Mesendoderm (in vitro differentiated cells): ENCODE measurements around the gene DAG1.

Experiments used
- DNase-seq: peaks from one replicate; pipeline ENCODE4 v3.0.0; 2013
- H2AK5ac ChIP-seq: 2 replicates; pipeline ENCODE4 v1.6.1; 2013; ENCODE audit warnings: low read length, inconsistent platforms
- H2BK120ac ChIP-seq: 2 replicates; pipeline ENCODE4 v1.6.1; 2013; ENCODE audit warnings: low read depth, mild to moderate bottlenecking, low read length, moderate library complexity, mixed read lengths
- H2BK15ac ChIP-seq: replicated peaks from 2 replicates; pipeline ENCODE4 v1.6.1; 2013; ENCODE audit warnings: low read depth, mild to moderate bottlenecking, moderate library complexity
- H2BK5ac ChIP-seq: 2 replicates; pipeline ENCODE4 v1.6.1; 2013; ENCODE audit warnings: low read length, inconsistent platforms
- H3K18ac ChIP-seq: 2 replicates; pipeline ENCODE4 v1.6.1; 2013; ENCODE audit warnings: mild to moderate bottlenecking, low read length, mixed read lengths
- H3K23ac ChIP-seq: one replicate; pipeline ENCODE4 v1.6.1; 2013; ENCODE audit warnings: low read length
- H3K27ac ChIP-seq: 2 replicates; pipeline ENCODE4 v1.5.1; 2013; ENCODE audit warnings: low read depth, mild to moderate bottlenecking, inconsistent platforms, low read length, moderate library complexity
- H3K27me3 ChIP-seq: 2 replicates; pipeline ENCODE4 v1.6.1; 2013; ENCODE audit warnings: low read length, control low read depth, mild to moderate bottlenecking, inconsistent platforms; ENCODE audit not compliant: insufficient read depth, poor library complexity
- H3K36me3 ChIP-seq: 2 replicates; pipeline ENCODE4 v1.6.1; 2013; ENCODE audit warnings: low read length, inconsistent platforms; ENCODE audit not compliant: control insufficient read depth, insufficient read depth
- H3K4ac ChIP-seq: one replicate; pipeline ENCODE4 v1.6.1; 2013; ENCODE audit warnings: low read depth, mild to moderate bottlenecking, low read length, moderate library complexity
- H3K4me1 ChIP-seq: 2 replicates; pipeline ENCODE4 v1.6.1; 2013; ENCODE audit warnings: low read depth, low read length, inconsistent platforms; ENCODE audit not compliant: control insufficient read depth
- H3K4me2 ChIP-seq: 2 replicates; pipeline ENCODE4 v1.6.1; 2013; ENCODE audit warnings: low read length
- H3K4me3 ChIP-seq: 2 replicates; pipeline ENCODE4 v1.5.1; 2013; ENCODE audit warnings: mild to moderate bottlenecking, low read length
- H3K56ac ChIP-seq: one replicate; pipeline ENCODE4 v1.6.1; 2013; ENCODE audit warnings: low read length
- H3K79me1 ChIP-seq: 2 replicates; pipeline ENCODE4 v1.6.1; 2013; ENCODE audit warnings: low read length, inconsistent platforms
- H3K79me2 ChIP-seq: 2 replicates; pipeline ENCODE4 v1.6.1; 2013; ENCODE audit warnings: mild to moderate bottlenecking, low read length; ENCODE audit not compliant: control insufficient read depth, insufficient read depth
- H3K9ac ChIP-seq: 2 replicates; pipeline ENCODE4 v1.6.1; 2013; ENCODE audit warnings: low read length, inconsistent platforms
- H4K5ac ChIP-seq: one replicate; pipeline ENCODE4 v1.6.1; 2013; ENCODE audit warnings: low read length
- H4K8ac ChIP-seq: one replicate; pipeline ENCODE4 v1.6.1; 2013; ENCODE audit warnings: low read depth, mild to moderate bottlenecking, control low read depth, low read length, moderate library complexity
- whole genome bisulfite sequencing: extraction: QIAGEN DNeasy Blood & Tissue Kit; methylation state at CpG from one replicate; pipeline ENCODE4 v1.1.7; 2013; ENCODE audit warnings: low lambda C conversion rate, missing lambda C conversion rate; ENCODE audit not compliant: insufficient coverage; ENCODE audit errors: extremely low coverage; 5-methylcytosine and 5-hydroxymethylcytosine counted together

Gene DAG1

GRCh38 chr3:49456466-49456865 is 13.6 kb upstream of the DAG1 start:
- Histone ChIP-seq H3K27me3 (no peaks in the 10 kb centered on the region), H2AK5ac (no peak overlapping the region), H3K4ac (no peak overlapping the region), H3K56ac (no peak overlapping the region), H3K18ac (no peak overlapping the region), H3K79me2 (no peaks in the 10 kb centered on the region), H3K79me1 (no peaks in the 10 kb centered on the region), H3K36me3 (no peaks in the 10 kb centered on the region), H3K27ac (no peak overlapping the region), H2BK15ac (no peak overlapping the region), H3K23ac (no peak overlapping the region), H4K5ac (no peak overlapping the region), H3K4me2 (no peak overlapping the region), H2BK120ac (no peak overlapping the region), H3K4me1 (peaks cover 22% of the 10 kb centered on the region), H3K4me3 (no peak overlapping the region), H2BK5ac (no peak overlapping the region), H3K9ac (no peak overlapping the region), H4K8ac (no peak overlapping the region)
- WGBS: no CpG with 5 or more reads among the region's 3 CpGs
- DNase-seq: peak; percentile 61

DNA sequence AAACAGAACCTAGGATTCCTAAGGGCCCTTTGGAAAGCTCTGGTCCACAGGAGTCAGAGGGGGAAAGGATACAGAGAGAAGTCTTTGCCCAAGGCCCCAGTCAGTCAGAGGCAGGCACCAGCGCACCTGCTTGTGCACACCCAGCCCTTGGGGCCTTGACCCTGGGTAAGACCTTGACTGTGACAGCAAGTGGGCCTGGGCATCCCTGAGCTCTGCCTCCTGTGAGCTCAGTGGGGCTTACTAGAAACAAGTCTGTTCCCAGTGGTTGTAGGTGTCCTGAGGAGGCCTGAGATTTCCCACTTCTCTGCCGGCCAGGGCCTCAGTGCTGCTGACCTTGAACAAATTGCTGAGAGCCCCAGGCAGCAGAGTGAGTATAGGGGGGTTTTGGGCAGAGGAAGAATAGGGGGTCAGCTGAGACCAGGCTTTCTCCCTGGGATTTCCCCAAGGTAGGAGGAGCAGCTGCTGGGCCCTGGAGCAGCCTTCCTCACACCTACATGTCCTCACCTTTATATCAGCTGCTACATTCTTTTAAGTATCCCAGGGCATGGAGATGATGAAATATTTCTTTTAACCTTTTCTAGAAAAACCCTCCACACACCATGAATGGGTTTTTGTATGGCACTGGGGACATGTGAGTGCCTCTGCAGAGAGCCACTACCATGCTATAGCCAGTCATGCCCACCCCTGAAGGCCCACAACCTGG is 9.7 kb upstream of the DAG1 start:
- no peak overlapping the region for H4K5ac ChIP-seq
- peak overlapping the region; percentile 81 for H3K27ac ChIP-seq
- no peak overlapping the region for H4K8ac ChIP-seq
- H3K4me2 ChIP-seq: no peak overlapping the region
- no peaks in the 10 kb centered on the region for H3K27me3 ChIP-seq
- no CpG with 5 or more reads among the region's 2 CpGs for WGBS
- H3K79me1 ChIP-seq: no peaks in the 10 kb centered on the region
- peak overlapping the region; percentile 75 for H3K23ac ChIP-seq
- H3K4me3 ChIP-seq: no peak overlapping the region
- H3K36me3 ChIP-seq: no peaks in the 10 kb centered on the region
- peak overlapping the region; percentile 78 for H2BK120ac ChIP-seq
- H3K56ac ChIP-seq: peak overlapping the region; percentile 90
- peak overlapping the region; percentile 91 for H3K4ac ChIP-seq
- H3K79me2 ChIP-seq: no peaks in the 10 kb centered on the region
- peak; percentile 59 for DNase-seq
- H3K9ac ChIP-seq: peak overlapping the region; percentile 18
- peak overlapping the region; percentile 95 for H2BK5ac ChIP-seq
- H2AK5ac ChIP-seq: peak overlapping the region; percentile 88
- peaks cover 27% of the 10 kb centered on the region for H3K4me1 ChIP-seq
- peak overlapping the region; percentile 51 for H3K18ac ChIP-seq
- H2BK15ac ChIP-seq: no peak overlapping the region

DNA sequence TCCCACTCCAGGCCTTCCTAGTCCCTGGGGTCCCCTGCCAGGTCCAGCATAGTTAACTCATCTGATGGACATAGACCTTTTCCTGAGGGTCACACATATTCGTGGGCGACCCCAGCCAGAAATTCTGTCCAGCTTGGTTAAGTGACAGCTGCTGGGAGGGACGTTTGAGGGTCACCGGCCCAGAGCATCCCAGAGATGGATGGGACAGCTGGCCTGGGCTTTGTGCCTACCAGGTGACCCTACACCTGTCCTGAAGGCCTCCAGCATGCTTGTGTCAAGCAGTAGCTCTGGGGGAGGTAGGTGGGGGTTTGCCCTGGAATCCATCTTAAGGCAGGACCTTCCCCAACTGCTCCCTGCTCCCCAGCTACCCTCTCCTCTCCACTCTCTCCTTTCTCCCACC is 9.1 kb upstream of the DAG1 start:
- Histone ChIP-seq H3K27me3 (no peaks in the 10 kb centered on the region), H3K4ac (peak overlapping the region; percentile 91), H3K27ac (peak overlapping the region; percentile 81), H3K18ac (peak overlapping the region; percentile 51), H2BK120ac (peak overlapping the region; percentile 78), H3K36me3 (no peaks in the 10 kb centered on the region), H3K79me1 (no peaks in the 10 kb centered on the region), H2BK15ac (no peak overlapping the region), H4K8ac (no peak overlapping the region), H3K4me2 (no peak overlapping the region), H2AK5ac (peak overlapping the region; percentile 79), H3K4me1 (peaks cover 27% of the 10 kb centered on the region), H3K9ac (peak overlapping the region; percentile 30), H3K23ac (no peak overlapping the region), H3K56ac (peak overlapping the region; percentile 90), H3K79me2 (no peaks in the 10 kb centered on the region), H3K4me3 (no peak overlapping the region), H4K5ac (no peak overlapping the region), H2BK5ac (peak overlapping the region; percentile 95)
- WGBS: no CpG with 5 or more reads among the region's 4 CpGs
- DNase-seq: no peak

DNA sequence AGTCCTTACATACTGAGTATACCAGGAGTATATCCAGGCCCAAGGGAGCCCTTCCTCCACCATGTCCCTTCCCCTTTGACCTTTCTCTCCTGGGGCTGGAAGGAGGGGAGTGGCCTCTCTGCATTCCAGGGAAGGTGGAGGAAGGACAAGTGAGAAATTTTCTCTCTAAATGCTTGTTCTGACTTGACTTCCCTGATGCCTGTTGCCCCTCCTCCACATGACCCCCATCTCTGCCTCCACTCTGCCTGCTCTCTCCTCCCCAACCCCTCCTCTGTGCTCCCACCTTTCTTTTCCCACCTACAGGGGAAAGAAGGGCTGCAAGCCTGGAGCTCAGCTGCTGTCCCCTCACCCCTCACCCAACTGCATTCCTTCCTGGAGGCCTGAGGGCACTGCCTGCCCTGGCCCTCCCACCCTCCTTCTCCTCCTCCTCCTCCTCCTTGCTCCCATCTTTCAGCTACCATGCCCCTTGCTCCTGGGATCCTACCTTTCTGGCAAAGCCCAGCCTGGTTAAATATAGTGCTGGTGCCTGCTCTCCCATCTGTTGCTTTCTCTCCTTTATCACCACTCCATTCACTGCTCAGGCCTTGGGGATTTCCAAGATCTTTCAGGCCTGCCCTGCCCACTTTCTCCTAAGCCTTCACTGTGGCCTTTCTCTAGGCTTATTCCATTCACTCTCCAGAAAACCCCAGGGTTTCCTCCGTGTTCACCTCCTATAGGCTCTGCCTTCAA is 8.5 kb upstream of the DAG1 start:
- Histone ChIP-seq H3K79me2 (no peaks in the 10 kb centered on the region), H3K56ac (peak overlapping the region; percentile 90), H3K4ac (peak overlapping the region; percentile 91), H3K4me3 (no peak overlapping the region), H2BK120ac (no peak overlapping the region), H3K79me1 (no peaks in the 10 kb centered on the region), H4K5ac (no peak overlapping the region), H2AK5ac (peak overlapping the region; percentile 79), H2BK15ac (no peak overlapping the region), H3K23ac (no peak overlapping the region), H3K27ac (peak overlapping the region; percentile 81), H4K8ac (no peak overlapping the region), H2BK5ac (peak overlapping the region; percentile 95), H3K18ac (peak overlapping the region; percentile 51), H3K27me3 (no peaks in the 10 kb centered on the region), H3K36me3 (no peaks in the 10 kb centered on the region), H3K4me2 (no peak overlapping the region), H3K4me1 (peaks cover 27% of the 10 kb centered on the region), H3K9ac (peak overlapping the region; percentile 54)
- DNase-seq: peak; percentile 94
- no CpG with 5 or more reads among the region's 1 CpG for WGBS

- DNase-seq: peak; percentile 78
- Histone ChIP-seq H3K27ac (peak overlapping the region; percentile 81), H3K79me2 (no peaks in the 10 kb centered on the region)
Measured at GRCh38 chr3:49462222-49462621, 7.8 kb upstream of the DAG1 start.

More at GRCh38 chr3:49462222-49462621, 7.8 kb upstream of the DAG1 start:
- Histone ChIP-seq H2BK120ac (peak overlapping the region; percentile 32), H3K4me3 (no peak overlapping the region), H3K4me1 (peaks cover 27% of the 10 kb centered on the region), H3K79me1 (no peaks in the 10 kb centered on the region), H3K4ac (peak overlapping the region; percentile 4), H2AK5ac (no peak overlapping the region), H4K5ac (no peak overlapping the region), H4K8ac (no peak overlapping the region), H3K4me2 (no peak overlapping the region), H3K56ac (peak overlapping the region; percentile 90), H3K27me3 (no peaks in the 10 kb centered on the region), H3K36me3 (no peaks in the 10 kb centered on the region), H3K9ac (peak overlapping the region; percentile 54), H2BK5ac (peak overlapping the region; percentile 95), H3K18ac (peak overlapping the region; percentile 34), H3K23ac (no peak overlapping the region), H2BK15ac (no peak overlapping the region)
- no CpG with 5 or more reads among the region's 3 CpGs for WGBS
